ENCODE measurements around the gene CLDN9. TPM values are rescaled to one million over a fixed set of nuclear protein-coding genes. Genes with fewer than 3 reads are reported as not detected.

Gene CLDN9
- total and polyA plus RNA-seq, 9 of the 15 experiments (the other 6 are each of a cell fraction or from before 2014, with no cell fraction given) = 0.12 to 0.44 (median 0.22) TPM; not detected in 4

DNA sequence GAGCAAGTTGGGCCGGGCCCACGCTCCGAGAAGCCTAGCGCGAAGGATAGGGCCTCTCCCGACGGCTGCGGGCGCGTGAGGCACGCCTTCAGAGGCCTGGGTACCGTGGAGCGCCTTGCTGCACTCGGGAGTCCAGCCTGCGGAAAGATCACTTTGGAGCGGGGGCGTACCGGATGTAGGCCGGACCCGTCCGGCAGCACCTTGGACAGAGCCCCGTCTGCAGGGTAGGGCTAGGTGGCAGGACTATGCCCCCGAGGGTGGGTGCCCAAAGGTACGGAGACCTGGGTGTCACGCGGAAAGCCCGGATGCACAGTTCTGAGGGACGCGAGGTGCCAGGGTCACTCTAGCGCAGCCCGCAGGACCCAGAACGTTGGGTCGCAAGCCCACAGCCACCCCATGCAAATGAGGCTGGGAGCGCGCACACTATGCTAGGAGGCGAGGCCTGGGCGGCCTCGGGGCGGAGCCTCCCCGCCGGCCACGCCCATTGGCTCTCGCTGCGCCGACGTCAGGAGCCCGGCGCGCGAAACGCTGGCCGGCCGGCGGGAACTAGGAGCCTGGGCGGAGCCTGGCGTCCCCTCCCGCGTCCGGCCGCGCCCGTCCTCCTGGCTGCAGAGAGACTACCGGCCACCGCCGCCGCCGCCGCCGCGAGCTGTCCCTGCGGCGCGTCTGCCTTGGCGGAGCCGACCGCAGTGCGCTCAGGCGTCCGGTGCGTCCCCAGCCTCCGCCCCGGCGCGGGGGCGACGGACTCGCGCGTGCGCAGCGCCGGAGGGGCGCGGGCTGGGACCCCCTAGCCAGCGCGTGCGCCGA, 43.8 kb upstream of the CLDN9 start, which contains the start of gene PAQR4 (continued):
- TF ChIP-seq ZNF318 (IDR thresholded peaks at IDR 0.05; ENCODE audit: borderline replicate concordance in 1 of 2, low read depth in 1 of 2) = no peak
- TF ChIP-seq MCM3 (IDR thresholded peaks at IDR 0.05) = no peak
- TF ChIP-seq ZBTB8A (IDR thresholded peaks at IDR 0.05; ENCODE audit: partially characterized antibody) = no peak
- TF ChIP-seq, protein P1, sequence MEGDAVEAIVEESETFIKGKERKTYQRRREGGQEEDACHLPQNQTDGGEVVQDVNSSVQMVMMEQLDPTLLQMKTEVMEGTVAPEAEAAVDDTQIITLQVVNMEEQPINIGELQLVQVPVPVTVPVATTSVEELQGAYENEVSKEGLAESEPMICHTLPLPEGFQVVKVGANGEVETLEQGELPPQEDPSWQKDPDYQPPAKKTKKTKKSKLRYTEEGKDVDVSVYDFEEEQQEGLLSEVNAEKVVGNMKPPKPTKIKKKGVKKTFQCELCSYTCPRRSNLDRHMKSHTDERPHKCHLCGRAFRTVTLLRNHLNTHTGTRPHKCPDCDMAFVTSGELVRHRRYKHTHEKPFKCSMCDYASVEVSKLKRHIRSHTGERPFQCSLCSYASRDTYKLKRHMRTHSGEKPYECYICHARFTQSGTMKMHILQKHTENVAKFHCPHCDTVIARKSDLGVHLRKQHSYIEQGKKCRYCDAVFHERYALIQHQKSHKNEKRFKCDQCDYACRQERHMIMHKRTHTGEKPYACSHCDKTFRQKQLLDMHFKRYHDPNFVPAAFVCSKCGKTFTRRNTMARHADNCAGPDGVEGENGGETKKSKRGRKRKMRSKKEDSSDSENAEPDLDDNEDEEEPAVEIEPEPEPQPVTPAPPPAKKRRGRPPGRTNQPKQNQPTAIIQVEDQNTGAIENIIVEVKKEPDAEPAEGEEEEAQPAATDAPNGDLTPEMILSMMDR (IDR thresholded peaks at IDR 0.05 in 2 of 3, conservative IDR thresholded peaks at IDR 0.05 in 1 of 3; ENCODE audit: insufficient read depth in 2 of 3, low read depth in 1 of 3, low read length in 3 of 3) = no peak
- 0 out of 2 replicates have a peak, but pooled peaks have one; percentile 16 for TF ChIP-seq ZBTB17 (CRISPR knock-in tag; IDR thresholded peaks at IDR 0.05)
- TF ChIP-seq RCOR1 (IDR thresholded peaks at IDR 0.05; ENCODE audit: borderline replicate concordance in 1 of 2, low read depth in 2 of 2, low read length in 2 of 2) = peak in 1 of 2 experiments; percentile 64; a peak in 2 of 4 replicates
- TF ChIP-seq EZH2 (IDR thresholded peaks at IDR 0.05; ENCODE audit: borderline replicate concordance, low read depth, low read length) = no peak
- TF ChIP-seq YY1 (IDR thresholded peaks at IDR 0.05; ENCODE audit: borderline replicate concordance in 1 of 3, control insufficient read depth in 1 of 3, extremely low read depth in 1 of 3, insufficient read depth in 3 of 3, insufficient read length in 1 of 3, insufficient replicate concordance in 2 of 3, low read depth in 1 of 3, low read length in 2 of 3) = peak in 2 of 3 experiments; percentile 42 to 47
- TF ChIP-seq RBM34 (IDR thresholded peaks at IDR 0.05; ENCODE audit: borderline replicate concordance, insufficient read depth, low read length) = no peak
- no peak for TF ChIP-seq FOXK2 (conservative IDR thresholded peaks at IDR 0.05 in 1 of 2, IDR thresholded peaks at IDR 0.05 in 1 of 2; ENCODE audit: low read depth in 2 of 2)
- TF ChIP-seq TGIF2 (CRISPR knock-in tag; IDR thresholded peaks at IDR 0.05) = peak; percentile 96; the same call in 1 of the 2 replicates
- TF ChIP-seq GATAD2B (IDR thresholded peaks at IDR 0.05; ENCODE audit: borderline replicate concordance) = peak; percentile 91; the same call in 1 of the 2 replicates
- no peak for TF ChIP-seq USF2 (CRISPR knock-in tag; IDR thresholded peaks at IDR 0.05)
- TF ChIP-seq U2AF1 (optimal IDR thresholded peaks at IDR 0.05; ENCODE audit: low read depth, low read length) = no peak
